Keratinocyte (primary cell): ENCODE measurements around the gene NEGR1. TPM values are rescaled to one million over a fixed set of nuclear protein-coding genes. Genes with fewer than 3 reads are reported as not detected.

Experiments used
- DNase-seq: peaks from one replicate; pipeline ENCODE4 v3.0.0-alpha.2; 2011; ENCODE audit warnings: low read depth, missing footprints, low spot score
- FAIRE-seq: peaks from 2 replicates; lab custom pipeline; 2011; peaks lifted over from hg19 to GRCh38; lab: Jason Lieb, UNC
- H2AFZ ChIP-seq: 2 replicates; pipeline ENCODE4 v1.6.0; 2012; ENCODE audit warnings: low read length, control low read depth, inconsistent platforms; ENCODE audit not compliant: control insufficient read depth
- H3K27ac ChIP-seq: 2 replicates; pipeline ENCODE4 v1.5.1; 2011; ENCODE audit warnings: low read length; ENCODE audit not compliant: control insufficient read depth, insufficient read depth
- H3K27me3 ChIP-seq: 3 replicates; pipeline ENCODE4 v1.6.0; 2011; ENCODE audit warnings: low read length; ENCODE audit not compliant: control insufficient read depth, insufficient read depth; ENCODE audit errors: extremely low read depth
- H3K36me3 ChIP-seq, 2 experiments: 2 replicates in 1 of 2; 3 replicates in 1 of 2; pipeline ENCODE4 v1.5.1; 2011; ENCODE audit warnings: low read length in 2 of 2, mild to moderate bottlenecking in 1 of 2; ENCODE audit not compliant: control insufficient read depth in 2 of 2, insufficient read depth in 2 of 2; ENCODE audit errors: extremely low read depth in 1 of 2
- H3K4me1 ChIP-seq: 3 replicates; pipeline ENCODE4 v1.5.1; 2011; ENCODE audit warnings: low read length; ENCODE audit not compliant: control insufficient read depth, insufficient read depth; ENCODE audit errors: extremely low read depth
- H3K4me2 ChIP-seq: 3 replicates; pipeline ENCODE4 v1.6.0; 2011; ENCODE audit warnings: low read depth, low read length; ENCODE audit not compliant: control insufficient read depth, insufficient read depth; ENCODE audit errors: extremely low read depth
- H3K4me3 ChIP-seq, 3 experiments: fragments of 200-600 bp in 1 of 3; sonication (generic) in 1 of 3; 2 replicates in 2 of 3; 3 replicates in 1 of 3; pipeline ENCODE4 v1.5.1; 2011 to 2016; ENCODE audit warnings: low read length in 3 of 3, mild to moderate bottlenecking in 3 of 3, control low read depth in 2 of 3, inconsistent platforms in 1 of 3, low read depth in 1 of 3, mixed read lengths in 1 of 3, mixed run types in 1 of 3, moderate library complexity in 1 of 3; ENCODE audit not compliant: control insufficient read depth in 2 of 3, insufficient read depth in 2 of 3; ENCODE audit errors: extremely low read depth in 1 of 3
- H3K79me2 ChIP-seq: 2 replicates; pipeline ENCODE4 v1.6.0; 2012; ENCODE audit warnings: low read length; ENCODE audit not compliant: control insufficient read depth, insufficient read depth
- H3K9ac ChIP-seq: 3 replicates; pipeline ENCODE4 v1.6.0; 2011; ENCODE audit warnings: low read length; ENCODE audit not compliant: control insufficient read depth, insufficient read depth; ENCODE audit errors: extremely low read depth
- H3K9me1 ChIP-seq: 3 replicates; pipeline ENCODE4 v1.6.0; 2011; ENCODE audit warnings: low read length; ENCODE audit not compliant: control insufficient read depth, insufficient read depth; ENCODE audit errors: extremely low read depth
- H3K9me3 ChIP-seq: 2 replicates; pipeline ENCODE4 v1.5.1; 2012; ENCODE audit warnings: low read depth, low read length; ENCODE audit not compliant: control insufficient read depth
- H4K20me1 ChIP-seq: 3 replicates; pipeline ENCODE4 v1.6.0; 2011; ENCODE audit warnings: low read length; ENCODE audit not compliant: control insufficient read depth, insufficient read depth; ENCODE audit errors: extremely low read depth
- CTCF ChIP-seq, 3 experiments: IDR thresholded peaks in 1 of 3; conservative IDR thresholded peaks in 1 of 3; optimal IDR thresholded peaks in 1 of 3; 2 replicates in 2 of 3; 3 replicates in 1 of 3; pipeline versions ENCODE3 to v1.5.1; 2011; ENCODE audit warnings: low read length in 3 of 3, mild to moderate bottlenecking in 3 of 3, moderate library complexity in 2 of 3, control low read depth in 1 of 3, inconsistent platforms in 1 of 3; ENCODE audit not compliant: insufficient read depth in 2 of 3; ENCODE audit errors: extremely low read depth in 1 of 3
- EZH2 ChIP-seq: IDR thresholded peaks from one replicate; pipeline ENCODE4 v1.6.1; 2012; ENCODE audit warnings: inconsistent platforms, mild to moderate bottlenecking, low read length, moderate library complexity
- dilution Hi-C: fragments of 300-500 bp; cut with MboI; formaldehyde crosslinking; loops from one replicate; pipeline ENCODE4 v1.7.0; 2020; ENCODE audit warnings: low sequenced_read_pairs; ENCODE audit not compliant: extremely low pct_ligation_motif_present
- polyA plus RNA-seq, 5 experiments: library from polyadenylated mRNA; depleted of rRNA in 3 of 5; stranded (reverse) in 3 of 5; stranded (forward) in 1 of 5; unstranded in 1 of 5; fragments of >200 nt; gene quantifications; 1 replicate in 1 of 5; 2 replicates in 3 of 5; 3 replicates in 1 of 5; pipeline versions ENCODE4 v1.2.1 to v1.2.3, GENCODE V29; 2011 to 2012; ENCODE audit warnings: missing spikeins in 2 of 5, low read depth in 1 of 5, low replicate concordance in 1 of 5

NEGR1 gene
- polyA plus RNA-seq, 1 donor (not counting 4 experiments of a cell fraction or from before 2014, with no cell fraction given) = 1.6 TPM

- no peaks in the 10 kb centered on the region for H3K9me3 ChIP-seq
- H3K4me2 ChIP-seq = no peak overlapping the region
- H3K36me3 ChIP-seq = no peaks in the 10 kb centered on the region
- no peaks in the 10 kb centered on the region for H3K79me2 ChIP-seq
- no peaks in the 10 kb centered on the region for H3K9me1 ChIP-seq
- FAIRE-seq (no peak), DNase-seq (no peak)
- H3K4me1 ChIP-seq = no peaks in the 10 kb centered on the region
- no peak overlapping the region for H3K4me3 ChIP-seq
- H2AFZ ChIP-seq = no peak overlapping the region
- H3K9ac ChIP-seq = no peak overlapping the region
- no peaks in the 10 kb centered on the region for H4K20me1 ChIP-seq
- no peak overlapping the region for H3K27ac ChIP-seq
- TF ChIP-seq EZH2 (no peak), CTCF (optimal IDR thresholded peaks at IDR 0.05 in 1 of 3, IDR thresholded peaks at IDR 0.05 in 1 of 3, conservative IDR thresholded peaks at IDR 0.05 in 1 of 3; ENCODE audit: extremely low read depth in 1 of 3, insufficient read depth in 2 of 3, low read length in 3 of 3) (no peak)
- dilution Hi-C loops = no loop called here
- no peaks in the 10 kb centered on the region for H3K27me3 ChIP-seq
Measured at GRCh38 chr1:71949681-71950080, 332.7 kb downstream of the NEGR1 start.

GRCh38 chr1:71948561-71948960 is 333.8 kb downstream of the NEGR1 start:
- Histone ChIP-seq H2AFZ (no peak overlapping the region), H3K4me2 (no peak overlapping the region), H3K9me1 (no peaks in the 10 kb centered on the region), H3K79me2 (no peaks in the 10 kb centered on the region), H3K9ac (no peak overlapping the region), H3K27ac (no peak overlapping the region), H3K27me3 (no peaks in the 10 kb centered on the region), H3K9me3 (no peaks in the 10 kb centered on the region), H3K36me3 (no peaks in the 10 kb centered on the region), H4K20me1 (no peaks in the 10 kb centered on the region), H3K4me1 (no peaks in the 10 kb centered on the region), H3K4me3 (no peak overlapping the region)
- DNase-seq = no peak
- dilution Hi-C loops = no loop called here
- no peak for FAIRE-seq
- TF ChIP-seq EZH2 (no peak), CTCF (optimal IDR thresholded peaks at IDR 0.05 in 1 of 3, IDR thresholded peaks at IDR 0.05 in 1 of 3, conservative IDR thresholded peaks at IDR 0.05 in 1 of 3; ENCODE audit: extremely low read depth in 1 of 3, insufficient read depth in 2 of 3, low read length in 3 of 3) (no peak)
